ENCODE measurements around the gene STAP2.

DNA sequence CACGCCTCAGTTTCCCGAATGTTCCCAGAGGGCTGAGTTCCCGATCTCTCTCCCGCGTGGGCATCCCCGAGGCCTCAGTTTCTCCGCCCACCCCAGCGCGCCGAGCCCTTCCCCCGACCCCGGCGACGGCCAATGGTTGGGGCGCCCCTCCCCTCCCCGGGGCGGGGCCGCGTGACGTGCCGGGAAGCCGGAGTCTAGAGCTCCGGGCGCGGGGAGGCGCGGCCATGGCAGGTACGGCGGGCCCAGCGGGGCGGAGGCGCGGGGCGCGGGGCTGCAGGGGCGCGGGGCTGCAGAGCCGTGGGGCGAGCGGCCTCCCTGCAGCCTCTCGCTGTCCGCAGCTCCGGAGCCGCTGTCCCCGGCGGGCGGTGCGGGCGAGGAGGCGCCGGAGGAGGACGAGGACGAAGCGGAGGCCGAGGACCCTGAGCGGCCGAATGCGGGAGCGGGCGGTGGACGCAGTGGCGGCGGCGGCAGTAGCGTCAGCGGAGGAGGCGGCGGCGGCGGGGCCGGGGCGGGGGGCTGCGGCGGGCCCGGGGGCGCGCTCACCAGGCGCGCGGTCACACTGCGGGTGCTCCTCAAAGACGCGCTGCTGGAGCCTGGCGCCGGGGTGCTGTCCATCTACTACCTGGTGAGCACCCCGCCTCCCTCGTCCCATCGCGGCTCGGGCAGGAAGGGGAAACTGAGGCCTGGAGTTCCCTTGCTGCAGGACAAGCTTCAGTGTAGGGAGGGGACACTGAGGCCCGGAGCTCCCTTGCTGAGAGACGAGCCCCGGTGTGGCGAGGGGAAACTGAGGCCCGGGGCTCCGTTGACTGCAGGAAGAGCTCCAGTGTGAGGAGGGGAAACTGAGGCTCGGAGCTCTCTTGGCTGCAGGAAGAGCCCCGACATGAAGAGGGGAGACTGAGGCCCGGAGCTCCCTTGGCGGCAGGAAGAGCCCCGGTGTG lies 5.0 kb upstream of the STAP2 start, which contains the start of gene MPND:
- TF ChIP-seq, protein P1, sequence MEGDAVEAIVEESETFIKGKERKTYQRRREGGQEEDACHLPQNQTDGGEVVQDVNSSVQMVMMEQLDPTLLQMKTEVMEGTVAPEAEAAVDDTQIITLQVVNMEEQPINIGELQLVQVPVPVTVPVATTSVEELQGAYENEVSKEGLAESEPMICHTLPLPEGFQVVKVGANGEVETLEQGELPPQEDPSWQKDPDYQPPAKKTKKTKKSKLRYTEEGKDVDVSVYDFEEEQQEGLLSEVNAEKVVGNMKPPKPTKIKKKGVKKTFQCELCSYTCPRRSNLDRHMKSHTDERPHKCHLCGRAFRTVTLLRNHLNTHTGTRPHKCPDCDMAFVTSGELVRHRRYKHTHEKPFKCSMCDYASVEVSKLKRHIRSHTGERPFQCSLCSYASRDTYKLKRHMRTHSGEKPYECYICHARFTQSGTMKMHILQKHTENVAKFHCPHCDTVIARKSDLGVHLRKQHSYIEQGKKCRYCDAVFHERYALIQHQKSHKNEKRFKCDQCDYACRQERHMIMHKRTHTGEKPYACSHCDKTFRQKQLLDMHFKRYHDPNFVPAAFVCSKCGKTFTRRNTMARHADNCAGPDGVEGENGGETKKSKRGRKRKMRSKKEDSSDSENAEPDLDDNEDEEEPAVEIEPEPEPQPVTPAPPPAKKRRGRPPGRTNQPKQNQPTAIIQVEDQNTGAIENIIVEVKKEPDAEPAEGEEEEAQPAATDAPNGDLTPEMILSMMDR (conservative IDR thresholded peaks at IDR 0.05; ENCODE audit: low read depth, low read length): no peak
- no peak for TF ChIP-seq EZH2 (IDR thresholded peaks at IDR 0.05; ENCODE audit: low read length, unreplicated experiment)

Measured in PC-3 (cell line).